Measurements from ENCODE around the gene CFAP97D2. TPM values are rescaled to one million over a fixed set of nuclear protein-coding genes. Genes with fewer than 3 reads are reported as not detected.
"Not testable (repeated sequence)": the region's sequence is repeated elsewhere in the genome, so short reads cannot be mapped to it uniquely, and the experiment has no call there.

CFAP97D2 gene
- total RNA-seq, 2 donors from 2014 or later = not detected

- intact Hi-C loops (cut with DNase I, micrococcal nuclease) = no loop called here
- ATAC-seq (no peak), DNase-seq (no peak)
Measured at GRCh38 chr13:114177245-114178010, 1.6 kb upstream of the CFAP97D2 start.

- ATAC-seq (no peak), DNase-seq (no peak)
- intact Hi-C loops (cut with DNase I, micrococcal nuclease) = no loop called here
Measured at GRCh38 chr13:114185182-114185971, 6.3 kb downstream of the CFAP97D2 start.

- intact Hi-C loops (cut with DNase I, micrococcal nuclease) = no loop called here
- no peak for DNase-seq
- ATAC-seq = no peak
Measured at GRCh38 chr13:114194853-114195252, 15.8 kb downstream of the CFAP97D2 start.

- ATAC-seq = no peak
- DNase-seq = no peak
- intact Hi-C loops (cut with DNase I, micrococcal nuclease) = no loop called here
Measured at GRCh38 chr13:114196629-114197028, 17.6 kb downstream of the CFAP97D2 start.

GRCh38 chr13:114198556-114198955 is 19.5 kb downstream of the CFAP97D2 start:
- no peak for ATAC-seq
- intact Hi-C loops (cut with DNase I, micrococcal nuclease) = no loop called here
- DNase-seq = no peak

DNA sequence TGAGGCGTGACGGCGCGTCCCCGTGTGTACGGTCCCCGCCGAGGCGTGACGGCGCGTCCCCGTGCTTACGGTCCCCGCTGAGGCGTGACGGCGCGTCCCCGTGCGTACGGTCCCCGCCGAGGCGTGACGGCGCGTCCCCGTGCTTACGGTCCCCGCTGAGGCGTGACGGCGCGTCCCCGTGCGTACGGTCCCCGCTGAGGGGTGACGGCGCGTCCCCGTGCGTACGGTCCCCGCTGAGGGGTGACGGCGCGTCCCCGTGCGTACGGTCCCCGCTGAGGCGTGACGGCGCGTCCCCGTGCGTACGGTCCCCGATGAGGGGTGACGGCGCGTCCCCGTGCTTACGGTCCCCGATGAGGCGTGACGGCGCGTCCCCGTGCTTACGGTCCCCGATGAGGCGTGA is 20.5 kb downstream of the CFAP97D2 start:
- ATAC-seq; intact Hi-C loops (cut with DNase I, micrococcal nuclease); DNase-seq: not testable (repeated sequence)

DNA sequence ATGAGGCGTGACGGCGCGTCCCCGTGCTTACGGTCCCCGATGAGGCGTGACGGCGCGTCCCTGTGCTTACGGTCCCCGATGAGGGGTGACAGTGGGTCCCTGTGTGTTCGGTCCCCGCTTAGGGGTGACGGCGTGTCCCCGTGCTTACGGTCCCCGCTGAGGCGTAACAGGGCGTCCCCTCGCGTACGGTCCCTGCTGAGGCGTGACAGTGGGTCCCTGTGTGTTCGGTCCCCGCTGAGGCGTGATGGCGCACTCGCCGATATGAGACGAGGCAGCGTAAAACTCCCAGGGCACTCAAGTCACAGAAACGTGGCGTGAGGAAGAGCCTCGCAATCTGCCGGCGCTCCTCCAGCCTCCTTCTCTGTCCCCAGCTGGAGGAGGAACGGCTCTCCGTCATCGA is 20.9 kb downstream of the CFAP97D2 start:
- intact Hi-C loops (cut with DNase I, micrococcal nuclease) = no loop called here
- ATAC-seq (no peak), DNase-seq (no peak)

DNA sequence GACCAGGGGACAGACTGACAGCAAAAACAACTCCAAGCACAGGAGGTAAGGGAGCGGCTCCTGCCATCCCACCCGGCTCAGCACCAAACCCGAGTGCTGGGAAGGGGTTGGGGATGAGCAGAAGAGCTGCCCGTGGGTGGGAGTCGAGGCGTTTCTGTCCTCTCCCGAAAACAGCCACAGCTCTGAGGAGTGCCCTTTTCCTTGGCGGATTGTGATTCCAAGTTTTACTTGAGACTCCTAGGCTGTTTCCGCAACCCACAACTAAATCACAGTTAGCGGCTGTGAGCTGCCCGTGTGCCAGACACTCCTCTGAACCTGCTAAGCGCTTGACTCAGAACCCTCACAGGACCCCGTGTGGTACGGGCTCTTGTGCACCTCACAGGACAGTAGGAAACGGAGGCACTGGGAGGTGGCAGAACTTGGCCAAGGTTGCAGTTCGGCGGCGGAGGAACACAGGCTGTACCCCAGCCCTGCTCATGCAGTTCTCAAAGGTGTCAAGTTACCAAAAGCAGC is 21.4 kb downstream of the CFAP97D2 start:
- no peak for DNase-seq
- ATAC-seq = no peak
- intact Hi-C loops (cut with DNase I, micrococcal nuclease) = no loop called here

DNA sequence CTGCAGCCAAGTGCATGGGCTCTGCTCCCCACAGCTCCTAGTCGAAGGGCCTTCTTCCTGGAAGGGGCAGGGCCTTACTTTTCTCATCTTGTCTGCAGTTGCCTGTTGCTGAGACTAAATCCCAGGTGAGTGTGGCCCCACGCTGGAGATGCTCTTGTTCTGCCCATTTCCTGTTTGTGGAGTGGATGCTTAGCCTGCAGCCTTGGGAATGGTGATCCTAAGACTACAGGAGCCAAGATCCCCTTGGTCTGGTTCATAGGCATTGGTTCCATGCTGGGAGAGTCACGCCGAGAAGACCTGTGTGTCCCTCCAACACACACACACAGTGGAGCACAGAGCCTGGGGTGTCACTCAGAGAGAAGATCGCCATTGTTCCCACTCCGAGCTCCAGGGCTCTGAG is 23.5 kb downstream of the CFAP97D2 start:
- DNase-seq = no peak
- intact Hi-C loops (cut with DNase I, micrococcal nuclease) = no loop called here
- no peak for ATAC-seq

GRCh38 chr13:114203536-114203935 is 24.5 kb downstream of the CFAP97D2 start:
- intact Hi-C loops (cut with DNase I, micrococcal nuclease) = no loop called here

GRCh38 chr13:114204894-114205293 is 25.8 kb downstream of the CFAP97D2 start:
- DNase-seq (no peak), ATAC-seq (no peak)
- intact Hi-C loops (cut with DNase I, micrococcal nuclease) = no loop called here

More at GRCh38 chr13:114203536-114203935, 24.5 kb downstream of the CFAP97D2 start:
- ATAC-seq (no peak), DNase-seq (no peak)

DNA sequence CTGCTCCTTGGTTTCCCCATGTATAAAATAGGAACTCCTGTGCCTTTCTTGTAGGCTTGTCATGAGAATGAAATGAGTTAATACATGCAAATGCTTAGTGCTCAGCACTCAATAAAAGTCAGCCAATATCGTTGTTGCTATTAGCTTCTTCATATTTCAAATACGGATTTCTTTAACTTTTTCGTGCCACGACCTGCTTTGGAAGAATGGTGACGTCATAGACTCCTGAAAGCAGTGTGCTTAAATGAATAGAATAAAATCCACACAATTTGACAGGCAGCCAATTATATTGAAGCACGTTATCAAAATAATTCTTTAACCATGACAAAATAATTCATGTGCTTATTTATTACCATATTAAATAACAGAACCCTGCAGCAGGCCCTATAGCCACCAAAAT is 29.1 kb downstream of the CFAP97D2 start:
- no peak for DNase-seq
- intact Hi-C loops (cut with DNase I, micrococcal nuclease) = no loop called here
- ATAC-seq = no peak

DNA sequence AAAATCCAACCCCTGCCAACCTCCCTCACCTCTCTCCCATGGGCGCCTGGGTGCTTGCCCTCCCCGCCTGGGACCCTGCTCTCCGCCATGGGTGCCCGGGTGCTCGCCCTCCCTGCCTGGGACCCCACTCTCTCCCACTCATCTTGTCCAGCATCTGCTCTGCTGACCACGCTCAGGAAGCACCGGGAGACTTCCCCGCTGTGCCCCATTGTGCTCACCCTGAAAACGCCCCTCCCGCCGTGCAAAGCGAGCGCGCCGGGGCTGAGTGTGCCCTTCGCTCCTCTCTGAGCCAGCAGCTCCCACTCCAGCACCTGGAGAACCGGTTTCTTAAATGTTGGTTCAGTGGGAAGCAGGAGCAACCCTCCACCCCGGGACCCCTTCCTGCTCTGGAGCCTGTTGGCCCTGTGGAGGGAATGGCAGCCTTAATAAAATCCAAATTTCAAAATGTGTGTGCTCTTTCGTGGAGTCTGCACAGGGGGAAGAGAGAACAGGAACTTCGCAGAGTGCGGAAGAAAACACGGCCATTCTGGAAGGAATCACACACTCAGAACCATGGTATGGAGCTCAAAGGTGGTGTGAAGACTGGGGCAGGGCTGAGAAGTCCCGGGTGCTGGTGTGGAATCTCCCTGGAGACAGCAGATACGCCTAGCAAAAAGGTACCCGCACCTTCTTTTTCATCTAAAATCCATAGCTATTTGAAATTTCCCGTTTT is 32.5 kb downstream of the CFAP97D2 start:
- intact Hi-C loops (cut with DNase I, micrococcal nuclease) = no loop called here
- ATAC-seq (no peak), DNase-seq (no peak)

- intact Hi-C loops (cut with DNase I, micrococcal nuclease) = no loop called here
- ATAC-seq = no peak
- DNase-seq = no peak
Measured at GRCh38 chr13:114212158-114212495, 33.1 kb downstream of the CFAP97D2 start.

DNA sequence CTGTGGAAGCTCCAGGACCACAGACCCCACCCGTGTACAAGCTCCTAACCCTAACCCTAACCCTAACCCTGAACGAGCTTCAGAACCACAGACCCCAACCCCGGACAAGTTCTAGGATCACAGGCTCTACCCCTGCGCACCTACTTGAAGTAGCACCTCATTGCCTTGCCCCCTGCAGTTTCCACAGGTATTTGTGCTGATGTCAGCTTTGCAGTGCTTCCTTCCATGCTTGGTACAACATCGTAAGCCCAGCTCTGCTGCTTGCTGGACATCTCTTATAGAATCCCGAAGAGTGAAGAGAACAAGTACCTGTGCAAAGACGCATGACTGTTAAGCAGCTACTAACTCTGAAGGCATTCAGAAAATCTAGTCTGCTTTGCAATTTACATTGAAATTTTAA is 34.9 kb downstream of the CFAP97D2 start:
- no peak for DNase-seq
- ATAC-seq = no peak
- intact Hi-C loops (cut with DNase I, micrococcal nuclease) = no loop called here

DNA sequence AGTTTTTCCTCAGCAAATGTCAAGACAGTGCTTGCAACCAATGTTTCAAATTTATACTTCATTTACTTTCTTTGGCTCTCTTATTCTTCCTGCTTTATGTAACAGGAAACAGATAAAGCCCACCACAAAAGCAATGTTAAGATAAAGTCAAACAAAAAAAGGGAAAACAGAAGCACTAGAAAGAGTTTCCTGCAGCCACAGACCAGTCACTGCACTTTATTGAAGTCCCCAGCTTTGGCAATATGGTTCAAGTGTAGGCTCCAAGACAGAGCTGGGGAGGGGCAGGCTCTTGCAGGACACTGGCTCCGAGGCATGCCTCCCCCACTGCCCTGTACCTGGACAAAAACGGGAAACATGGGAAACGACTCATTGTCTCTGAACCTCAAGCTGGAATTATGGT is 40.3 kb downstream of the CFAP97D2 start:
- no peak for DNase-seq
- ATAC-seq = no peak
- intact Hi-C loops (cut with DNase I, micrococcal nuclease) = no loop called here

DNA sequence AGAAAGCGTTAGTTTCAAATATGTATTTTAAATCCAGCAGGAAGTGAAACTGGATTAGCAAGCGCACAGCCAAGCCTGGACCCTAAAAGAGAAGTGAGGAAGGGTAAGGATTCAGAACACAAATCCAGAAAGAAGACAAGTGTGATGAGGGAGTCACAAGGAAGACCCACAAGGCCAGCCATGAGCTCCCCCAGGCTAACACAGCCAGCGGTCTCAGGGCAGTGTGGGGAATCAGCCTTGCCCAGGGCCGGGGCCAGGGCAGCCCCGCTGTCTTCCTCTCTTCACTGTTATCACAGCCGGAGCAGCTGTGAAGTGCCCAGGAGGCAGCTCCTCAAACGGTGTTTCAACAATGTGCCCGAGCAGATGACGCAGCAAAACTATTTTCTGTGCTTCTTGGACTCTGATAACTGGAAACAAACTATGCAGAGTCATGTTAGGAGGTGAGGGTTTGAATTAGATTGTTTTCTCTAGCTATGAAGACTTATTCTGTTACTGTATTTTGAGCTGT is 43.5 kb downstream of the CFAP97D2 start:
- DNase-seq (no peak), ATAC-seq (no peak)
- intact Hi-C loops (cut with DNase I, micrococcal nuclease) = no loop called here

GRCh38 chr13:114224201-114224600 is 45.1 kb downstream of the CFAP97D2 start:
- ATAC-seq (no peak), DNase-seq (no peak)
- intact Hi-C loops (cut with DNase I, micrococcal nuclease) = no loop called here

- no peak for DNase-seq
- no peak for ATAC-seq
- intact Hi-C loops (cut with DNase I, micrococcal nuclease) = loop anchor here in 1 of 2 donors (2.0 kb wide), 1 partner anchor 275 kb away; no protein-coding TSS in a partner anchor
Measured at GRCh38 chr13:114225610-114226009, 46.6 kb downstream of the CFAP97D2 start.
